Measurements from ENCODE around the gene APOA1. TPM values are rescaled to one million over a fixed set of nuclear protein-coding genes. Genes with fewer than 3 reads are reported as not detected.

APOA1 gene
- total and polyA plus RNA-seq, 2 of the 4 experiments (the other 2 are of a cell fraction), result 0.18 to 0.89 TPM

GRCh38 chr11:116807601-116808261 lies 29.7 kb downstream of the APOA1 start:
- POLR2A ChIA-PET (ENCODE audit: unreplicated experiment), result no interaction called here
- TF ChIP-seq USF2 (IDR thresholded peaks at IDR 0.05; ENCODE audit: low read depth, low read length), result no peak
- TF ChIP-seq ELK1 (IDR thresholded peaks at IDR 0.05; ENCODE audit: borderline replicate concordance, low read depth, low read length), result no peak
- no peak for TF ChIP-seq NFE2L2 (IDR thresholded peaks at IDR 0.05; ENCODE audit: low read depth, low read length)
- no peak for TF ChIP-seq SMC3 (IDR thresholded peaks at IDR 0.05; ENCODE audit: low read depth, low read length)
- TF ChIP-seq CHD1 (IDR thresholded peaks at IDR 0.05; ENCODE audit: low read depth, low read length), result no peak
- no peak for TF ChIP-seq RFX5 (IDR thresholded peaks at IDR 0.05; ENCODE audit: low read depth, low read length)
- TF ChIP-seq BHLHE40 (IDR thresholded peaks at IDR 0.05; ENCODE audit: low read depth, low read length), result no peak

More at GRCh38 chr11:116807601-116808261, 29.7 kb downstream of the APOA1 start:
- Histone ChIP-seq H2BK5ac (ENCODE audit: low read depth, low read length, poor library complexity, severe bottlenecking) (no peak overlapping the region), H2BK120ac (ENCODE audit: low read depth, low read length) (no peak overlapping the region), H4K8ac (ENCODE audit: low read depth in 2 of 2, low read length in 2 of 2) (no peak overlapping the region), H2BK20ac (ENCODE audit: low read depth, low read length) (no peak overlapping the region), H2BK15ac (ENCODE audit: low read depth, low read length) (no peak overlapping the region), H3K79me1 (ENCODE audit: low read depth in 1 of 2, low read length in 2 of 2) (no peaks in the 10 kb centered on the region), H4K20me1 (ENCODE audit: insufficient read depth, low read length) (no peaks in the 10 kb centered on the region), H2AFZ (replicated peaks; ENCODE audit: low read length, poor library complexity) (no peak overlapping the region), H3K27me3 (ENCODE audit: control insufficient read depth, insufficient read depth, low read length) (peaks cover 8% of the 10 kb centered on the region), H3K27ac (ENCODE audit: insufficient read depth, low read length) (no peak overlapping the region), H2AK9ac (replicated peaks; ENCODE audit: low read depth, low read length, poor library complexity) (no peak overlapping the region), H3K9me3 (ENCODE audit: control insufficient read depth, insufficient read depth, low read length) (no peaks in the 10 kb centered on the region), H3K18ac (ENCODE audit: low read depth, low read length) (no peak overlapping the region), H3K23ac (ENCODE audit: low read depth, low read length) (no peak overlapping the region), H3K4me1 (ENCODE audit: control insufficient read depth, insufficient read depth, low read length) (no peaks in the 10 kb centered on the region), H4K91ac (ENCODE audit: insufficient read depth, low read depth, low read length) (no peak overlapping the region), H3K4me3 (ENCODE audit: insufficient read depth, low read depth, low read length) (no peak overlapping the region), H3K4ac (ENCODE audit: low read depth, low read length) (no peak overlapping the region), H3K14ac (replicated peaks; ENCODE audit: low read depth, low read length) (no peak overlapping the region), H2AK5ac (ENCODE audit: low read depth, low read length) (no peak overlapping the region), H3K4me2 (ENCODE audit: low read depth, low read length) (no peak overlapping the region), H3K9me1 (ENCODE audit: insufficient read depth, low read length) (no peaks in the 10 kb centered on the region), H3K9ac (ENCODE audit: low read depth, low read length) (no peak overlapping the region), H4K5ac (ENCODE audit: low read depth, low read length) (no peak overlapping the region), H3K36me3 (ENCODE audit: control insufficient read depth, insufficient read depth, low read length) (no peaks in the 10 kb centered on the region), H3K56ac (ENCODE audit: extremely low read depth, insufficient read depth, low read length) (no peak overlapping the region)
- 70% methylated on average over 2 of the region's 6 CpGs; no CpG with 5 or more reads in 1 of the 2 experiments for WGBS, 2 experiments (ENCODE audit: extremely low coverage in 2 of 2, insufficient read length in 1 of 2)
- BruUV-seq (replicated peaks), result no TSS peak
- no peak for DNase-seq
- dilution Hi-C loops (cut with HindIII; ENCODE audit: low sequenced_read_pairs, unreplicated experiment) (no loop called here), intact Hi-C loops (cut with micrococcal nuclease) (loop anchor here (1.0 kb wide), 1 partner anchor 11 kb away; no protein-coding TSS in a partner anchor), in situ Hi-C loops (cut with MboI; ENCODE audit: low sequenced_read_pairs) (no loop called here)
- CTCF ChIA-PET, result interaction anchor here (0.6 kb wide), 1 partner anchor 171 kb away, joined by 3 read pairs; no protein-coding TSS in a partner anchor
- no peak for ATAC-seq (ENCODE audit: low read depth)

All from IMR-90 (cell line).